Measurements from ENCODE around the gene VEZF1.

The VEZF1 gene

GRCh38 chr17:57994436-57994835, 6.4 kb upstream of the VEZF1 start:
- Histone ChIP-seq H3K27ac (no peak overlapping the region), H3K9ac (no peak overlapping the region), H3K27me3 (ENCODE audit: insufficient read depth, low read depth) (peaks cover 7% of the 10 kb centered on the region; the same call in 1 of the 2 replicates), H3K4me1 (ENCODE audit: low read depth, poor library complexity, severe bottlenecking) (peaks cover 34% of the 10 kb centered on the region), H3K4me2 (no peak overlapping the region; the same call in 1 of the 2 replicates), H3K36me3 (ENCODE audit: insufficient read depth) (no peaks in the 10 kb centered on the region), H4K20me1 (ENCODE audit: insufficient read depth) (no peaks in the 10 kb centered on the region), H3K4me3 (IDR thresholded peaks at IDR 0.05; ENCODE audit: insufficient read depth, low read depth, low read length) (no peak overlapping the region), H2AFZ (ENCODE audit: low read depth) (no peak overlapping the region), H3K79me2 (ENCODE audit: insufficient read depth, low read depth) (no peaks in the 10 kb centered on the region)
- TF ChIP-seq CTCF (conservative IDR thresholded peaks at IDR 0.05; ENCODE audit: low read depth, low read length), result no peak

- Histone ChIP-seq H4K20me1 (ENCODE audit: insufficient read depth) (no peaks in the 10 kb centered on the region), H3K4me1 (ENCODE audit: low read depth, poor library complexity, severe bottlenecking) (peaks cover 41% of the 10 kb centered on the region), H3K27ac (no peak overlapping the region), H3K4me3 (IDR thresholded peaks at IDR 0.05; ENCODE audit: insufficient read depth, low read depth, low read length) (no peak overlapping the region), H3K4me2 (peak overlapping the region; percentile 1; the same call in 1 of the 2 replicates), H3K36me3 (ENCODE audit: insufficient read depth) (no peaks in the 10 kb centered on the region), H2AFZ (ENCODE audit: low read depth) (no peak overlapping the region), H3K9ac (no peak overlapping the region), H3K79me2 (ENCODE audit: insufficient read depth, low read depth) (no peaks in the 10 kb centered on the region), H3K27me3 (ENCODE audit: insufficient read depth, low read depth) (peaks cover 9% of the 10 kb centered on the region; the same call in 1 of the 2 replicates)
- TF ChIP-seq CTCF (conservative IDR thresholded peaks at IDR 0.05; ENCODE audit: low read depth, low read length), result no peak
Observed at GRCh38 chr17:57993471-57994365, 5.7 kb upstream of the VEZF1 start.

GRCh38 chr17:57991537-57991936, 3.5 kb upstream of the VEZF1 start:
- H3K79me2 ChIP-seq (ENCODE audit: insufficient read depth, low read depth), result peaks cover 8% of the 10 kb centered on the region
- no peak overlapping the region for H3K27ac ChIP-seq
- TF ChIP-seq CTCF (conservative IDR thresholded peaks at IDR 0.05; ENCODE audit: low read depth, low read length), result no peak
- H4K20me1 ChIP-seq (ENCODE audit: insufficient read depth), result no peaks in the 10 kb centered on the region
- peaks cover 42% of the 10 kb centered on the region for H3K4me1 ChIP-seq (ENCODE audit: low read depth, poor library complexity, severe bottlenecking)
- H3K4me2 ChIP-seq, result no peak overlapping the region
- H3K4me3 ChIP-seq (IDR thresholded peaks at IDR 0.05; ENCODE audit: insufficient read depth, low read depth, low read length), result no peak overlapping the region
- H3K27me3 ChIP-seq (ENCODE audit: insufficient read depth, low read depth), result peaks cover 9% of the 10 kb centered on the region; the same call in 1 of the 2 replicates
- no peaks in the 10 kb centered on the region for H3K36me3 ChIP-seq (ENCODE audit: insufficient read depth)
- H3K9ac ChIP-seq, result no peak overlapping the region
- no peak overlapping the region for H2AFZ ChIP-seq (ENCODE audit: low read depth)

- peaks cover 46% of the 10 kb centered on the region for H3K4me1 ChIP-seq (ENCODE audit: low read depth, poor library complexity, severe bottlenecking)
Observed at GRCh38 chr17:57990037-57990436, 2.0 kb upstream of the VEZF1 start.

More at GRCh38 chr17:57990037-57990436, 2.0 kb upstream of the VEZF1 start:
- Histone ChIP-seq H4K20me1 (ENCODE audit: insufficient read depth) (no peaks in the 10 kb centered on the region), H2AFZ (ENCODE audit: low read depth) (no peak overlapping the region), H3K36me3 (ENCODE audit: insufficient read depth) (no peaks in the 10 kb centered on the region), H3K79me2 (ENCODE audit: insufficient read depth, low read depth) (peaks cover 20% of the 10 kb centered on the region), H3K9ac (no peak overlapping the region), H3K27ac (no peak overlapping the region), H3K4me2 (no peak overlapping the region), H3K27me3 (ENCODE audit: insufficient read depth, low read depth) (peaks cover 9% of the 10 kb centered on the region; the same call in 1 of the 2 replicates), H3K4me3 (IDR thresholded peaks at IDR 0.05; ENCODE audit: insufficient read depth, low read depth, low read length) (no peak overlapping the region)
- TF ChIP-seq CTCF (conservative IDR thresholded peaks at IDR 0.05; ENCODE audit: low read depth, low read length), result no peak
